HCT116 (cell line): ENCODE results near the gene ZYG11B. TPM values are rescaled to one million over a fixed set of nuclear protein-coding genes. Genes with fewer than 3 reads are reported as not detected.

Experiments
- ATAC-seq: fragments of 200-7000 bp; cut with Tn5 transposase; 2 replicates; pipeline ENCODE4 v1.9.1; 2020; ENCODE audit warnings: mild to moderate bottlenecking, moderate library complexity
- BruUV-seq: library from RNA; stranded (reverse); fragments of 400-500 nt; replicated peaks from 2 replicates; lab custom pipeline; 2021; lab: Mats Ljungman, UMichigan
- CTCF ChIA-PET: fragments of 300-600 bp; sonication (Branson Sonifier 250); formaldehyde crosslinking; loops from one replicate; lab custom pipeline; 2021; ENCODE audit warnings: antibody characterized with exemption; lab: Charles Lee
- POLR2A ChIA-PET: fragments of 300-600, 350-600 bp; sonication (Branson Sonifier 250); formaldehyde crosslinking; loops from one replicate; lab custom pipeline; 2021; ENCODE audit warnings: antibody characterized with exemption; lab: Charles Lee
- RAD21 ChIA-PET, 2 experiments: fragments of 300-600 bp; sonication (Branson Sonifier 250); formaldehyde crosslinking; loops; one replicate each; lab custom pipeline; 2023; ENCODE audit warnings: low total read pairs in 2 of 2; ENCODE audit not compliant: uncharacterized antibody in 2 of 2, unreplicated experiment in 2 of 2, low non-redundant PET in 1 of 2; lab: Charles Lee
- DNase-seq: peaks from one replicate; pipeline ENCODE4 v3.0.0-alpha.2; 2010; ENCODE audit warnings: low read depth, low spot score
- H2AFZ ChIP-seq: fragments of 200-600 bp; shearing (Covaris generic), sonication (generic); 2 replicates; pipeline ENCODE4 v1.6.1; 2017; ENCODE audit warnings: low read depth, mixed run types, mixed read lengths, antibody characterized with exemption, low read length; ENCODE audit not compliant: poor library complexity, severe bottlenecking
- H3K27ac ChIP-seq: 2 replicates; pipeline ENCODE4 v1.5.1; 2012; ENCODE audit warnings: low read depth, low read length
- H3K27me3 ChIP-seq: fragments of 200-600 bp; sonication (generic); 2 replicates; pipeline ENCODE4 v1.6.1; 2016; ENCODE audit warnings: mixed run types, low read length, mixed read lengths; ENCODE audit not compliant: insufficient read depth
- H3K36me3 ChIP-seq, 2 experiments: fragments of 200-500 bp in 1 of 2; fragments of 200-600 bp in 1 of 2; sonication (Bioruptor generic) in 1 of 2; sonication (generic) in 1 of 2; 2 replicates each; pipeline versions ENCODE4 v1.5.1 to v1.6.1; 2014 to 2016; ENCODE audit warnings: low read length in 2 of 2, inconsistent platforms in 1 of 2, mixed read lengths in 1 of 2, mixed run types in 1 of 2; ENCODE audit not compliant: insufficient read depth in 2 of 2, control insufficient read depth in 1 of 2
- H3K4me1 ChIP-seq, 2 experiments: fragments of 200-600 bp in 1 of 2; sonication (generic) in 1 of 2; 2 replicates each; pipeline versions ENCODE4 v1.5.1 to v1.6.1; 2012 to 2017; ENCODE audit warnings: low read length in 2 of 2, inconsistent platforms in 1 of 2, mild to moderate bottlenecking in 1 of 2, mixed read lengths in 1 of 2, mixed run types in 1 of 2, moderate library complexity in 1 of 2; ENCODE audit not compliant: insufficient read depth in 2 of 2, control insufficient read depth in 1 of 2
- H3K4me2 ChIP-seq: fragments of 200-600 bp; sonication (generic); 2 replicates; pipeline ENCODE4 v1.6.1; 2017; ENCODE audit warnings: mixed run types, low read length, mixed read lengths
- H3K4me3 ChIP-seq, 2 experiments: fragments of 200-600 bp in 1 of 2; sonication (generic) in 1 of 2; replicated peaks in 1 of 2; 2 replicates each; pipeline ENCODE4 v1.5.1; 2011 to 2016; ENCODE audit warnings: low read length in 2 of 2, control low read depth in 1 of 2, low read depth in 1 of 2, mild to moderate bottlenecking in 1 of 2, mixed read lengths in 1 of 2, mixed run types in 1 of 2
- H3K79me2 ChIP-seq: fragments of 200-600 bp; sonication (generic); 2 replicates; pipeline ENCODE4 v1.6.1; 2017; ENCODE audit warnings: mild to moderate bottlenecking, mixed run types, low read length, moderate library complexity, mixed read lengths; ENCODE audit not compliant: insufficient read depth
- H3K9ac ChIP-seq: fragments of 200-600 bp; sonication (generic); 2 replicates; pipeline ENCODE4 v1.6.1; 2016; ENCODE audit warnings: low read length, mixed read lengths
- H3K9me2 ChIP-seq: fragments of 200-600 bp; sonication (generic), shearing (Covaris generic); 2 replicates; pipeline ENCODE4 v1.6.1; 2017; ENCODE audit warnings: mixed run types, mild to moderate bottlenecking, moderate library complexity; ENCODE audit not compliant: insufficient read depth
- H3K9me3 ChIP-seq, 2 experiments: fragments of 200-500 bp in 1 of 2; fragments of 200-600 bp in 1 of 2; sonication (Bioruptor generic) in 1 of 2; sonication (generic) in 1 of 2; 2 replicates each; pipeline ENCODE4 v1.6.1; 2014 to 2017; ENCODE audit warnings: low read length in 2 of 2, mixed read lengths in 2 of 2, inconsistent platforms in 1 of 2, low read depth in 1 of 2, mild to moderate bottlenecking in 1 of 2, mixed run types in 1 of 2, moderate library complexity in 1 of 2; ENCODE audit not compliant: control insufficient read depth in 1 of 2, insufficient read depth in 1 of 2
- H4K20me1 ChIP-seq: fragments of 200-600 bp; sonication (generic), shearing (Covaris generic); 2 replicates; pipeline ENCODE4 v1.6.1; 2017; ENCODE audit warnings: mixed run types, mild to moderate bottlenecking, moderate library complexity; ENCODE audit not compliant: insufficient read depth
- CBX3 ChIP-seq: IDR thresholded peaks from 2 replicates; pipeline ENCODE4 v1.6.1; 2012; ENCODE audit warnings: low read depth
- CEBPB ChIP-seq: IDR thresholded peaks from 2 replicates; pipeline ENCODE4 v1.6.1; 2012; ENCODE audit warnings: low read depth
- POLR2AphosphoS5 ChIP-seq: IDR thresholded peaks from 2 replicates; pipeline ENCODE4 v1.6.1; 2011; ENCODE audit warnings: mild to moderate bottlenecking, low read depth, low read length, moderate library complexity
- SIN3A ChIP-seq: IDR thresholded peaks from 2 replicates; pipeline ENCODE4 v1.6.1; 2012; ENCODE audit warnings: low read depth
- SP1 ChIP-seq: IDR thresholded peaks from 2 replicates; pipeline ENCODE4 v1.6.1; 2012; ENCODE audit warnings: low read depth
- ZFX ChIP-seq: fragments of 450-650 bp; IDR thresholded peaks from 2 replicates; pipeline ENCODE4 v1.6.1; 2017
- intact Hi-C: fragments of 100-400 bp; cut with micrococcal nuclease; formaldehyde crosslinking; loops from 2 replicates; pipeline ENCODE4 v1.10.0; 2022
- total RNA-seq: library from RNA; stranded (reverse); gene quantifications from one replicate; pipeline ENCODE4 v1.2.1, GENCODE V29; 2021; ENCODE audit not compliant: unreplicated experiment
- TF ChIP-seq, protein P1 (sequence below), 3 experiments: fragments of 200-600 bp in 1 of 3; sonication (generic) in 1 of 3; IDR thresholded peaks in 2 of 3; conservative IDR thresholded peaks in 1 of 3; 2 replicates each; pipeline ENCODE4 v1.5.1; 2012 to 2017; ENCODE audit warnings: low read depth in 2 of 3, low read length in 2 of 3, antibody characterized with exemption in 1 of 3, borderline replicate concordance in 1 of 3, control low read depth in 1 of 3, mild to moderate bottlenecking in 1 of 3, mixed read lengths in 1 of 3, mixed run types in 1 of 3, moderate library complexity in 1 of 3; ENCODE audit not compliant: insufficient read depth in 1 of 3
- TF ChIP-seq, protein P2 (sequence below): IDR thresholded peaks from 2 replicates; pipeline ENCODE4 v1.6.1; 2012
- TF ChIP-seq, protein P3 (sequence below): IDR thresholded peaks from 2 replicates; pipeline ENCODE4 v1.6.1; 2012

Gene ZYG11B
- total RNA-seq, 1 experiment from 2014 or later = 20.7 TPM

DNA sequence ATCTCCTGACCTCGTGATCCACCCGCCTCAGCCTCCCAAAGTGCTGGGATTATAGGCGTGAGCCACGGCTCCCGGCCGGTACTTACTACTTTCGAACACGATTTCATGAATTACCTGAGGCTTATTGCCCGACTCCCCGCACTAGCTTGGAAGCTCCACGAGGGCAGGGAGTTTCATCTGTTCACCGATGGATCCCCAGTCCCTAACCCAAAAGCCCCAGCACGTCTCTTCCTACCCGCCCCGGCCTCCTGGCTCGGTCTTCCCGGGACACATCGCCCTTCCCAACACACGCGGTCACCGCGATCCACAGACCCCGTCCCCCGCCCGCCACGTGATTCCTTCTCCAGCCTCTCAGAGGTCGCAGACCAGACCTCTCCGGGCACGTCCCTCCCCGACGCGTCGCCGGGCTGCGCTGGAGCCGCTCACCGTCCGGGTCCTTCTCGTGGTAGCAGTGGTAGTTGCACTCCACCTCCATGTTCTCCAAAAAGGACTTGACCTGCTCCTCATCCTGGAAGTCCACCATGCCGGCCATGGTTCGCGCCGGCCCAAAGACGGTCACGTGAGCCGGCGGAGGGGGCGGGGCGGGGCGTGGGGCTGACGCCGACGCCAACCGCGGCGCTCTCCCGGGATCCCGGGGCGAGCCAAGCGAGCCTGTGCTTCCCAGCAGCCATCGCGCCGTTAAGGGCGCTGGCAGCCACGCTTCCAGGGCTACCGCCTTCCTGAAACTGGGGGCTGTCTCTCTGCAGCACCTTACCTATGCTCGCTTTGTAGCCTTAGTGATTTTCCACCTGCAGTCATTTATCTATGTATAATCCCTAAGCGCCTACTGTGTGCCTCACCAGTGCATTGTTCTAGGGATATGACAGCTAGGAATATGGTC is 28.2 kb upstream of the ZYG11B start, which contains the start of gene COA7 (continued):
- TF ChIP-seq, protein P1, sequence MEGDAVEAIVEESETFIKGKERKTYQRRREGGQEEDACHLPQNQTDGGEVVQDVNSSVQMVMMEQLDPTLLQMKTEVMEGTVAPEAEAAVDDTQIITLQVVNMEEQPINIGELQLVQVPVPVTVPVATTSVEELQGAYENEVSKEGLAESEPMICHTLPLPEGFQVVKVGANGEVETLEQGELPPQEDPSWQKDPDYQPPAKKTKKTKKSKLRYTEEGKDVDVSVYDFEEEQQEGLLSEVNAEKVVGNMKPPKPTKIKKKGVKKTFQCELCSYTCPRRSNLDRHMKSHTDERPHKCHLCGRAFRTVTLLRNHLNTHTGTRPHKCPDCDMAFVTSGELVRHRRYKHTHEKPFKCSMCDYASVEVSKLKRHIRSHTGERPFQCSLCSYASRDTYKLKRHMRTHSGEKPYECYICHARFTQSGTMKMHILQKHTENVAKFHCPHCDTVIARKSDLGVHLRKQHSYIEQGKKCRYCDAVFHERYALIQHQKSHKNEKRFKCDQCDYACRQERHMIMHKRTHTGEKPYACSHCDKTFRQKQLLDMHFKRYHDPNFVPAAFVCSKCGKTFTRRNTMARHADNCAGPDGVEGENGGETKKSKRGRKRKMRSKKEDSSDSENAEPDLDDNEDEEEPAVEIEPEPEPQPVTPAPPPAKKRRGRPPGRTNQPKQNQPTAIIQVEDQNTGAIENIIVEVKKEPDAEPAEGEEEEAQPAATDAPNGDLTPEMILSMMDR (IDR thresholded peaks at IDR 0.05 in 2 of 3, conservative IDR thresholded peaks at IDR 0.05 in 1 of 3; ENCODE audit: borderline replicate concordance in 1 of 3, insufficient read depth in 1 of 3, low read depth in 2 of 3, low read length in 2 of 3) = no peak
- TF ChIP-seq ZFX (0 out of 2 replicates have a peak, but pooled peaks have one; percentile 26), CEBPB (no peak)
- TF ChIP-seq, protein P2, sequence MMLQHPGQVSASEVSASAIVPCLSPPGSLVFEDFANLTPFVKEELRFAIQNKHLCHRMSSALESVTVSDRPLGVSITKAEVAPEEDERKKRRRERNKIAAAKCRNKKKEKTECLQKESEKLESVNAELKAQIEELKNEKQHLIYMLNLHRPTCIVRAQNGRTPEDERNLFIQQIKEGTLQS = no peak

DNA sequence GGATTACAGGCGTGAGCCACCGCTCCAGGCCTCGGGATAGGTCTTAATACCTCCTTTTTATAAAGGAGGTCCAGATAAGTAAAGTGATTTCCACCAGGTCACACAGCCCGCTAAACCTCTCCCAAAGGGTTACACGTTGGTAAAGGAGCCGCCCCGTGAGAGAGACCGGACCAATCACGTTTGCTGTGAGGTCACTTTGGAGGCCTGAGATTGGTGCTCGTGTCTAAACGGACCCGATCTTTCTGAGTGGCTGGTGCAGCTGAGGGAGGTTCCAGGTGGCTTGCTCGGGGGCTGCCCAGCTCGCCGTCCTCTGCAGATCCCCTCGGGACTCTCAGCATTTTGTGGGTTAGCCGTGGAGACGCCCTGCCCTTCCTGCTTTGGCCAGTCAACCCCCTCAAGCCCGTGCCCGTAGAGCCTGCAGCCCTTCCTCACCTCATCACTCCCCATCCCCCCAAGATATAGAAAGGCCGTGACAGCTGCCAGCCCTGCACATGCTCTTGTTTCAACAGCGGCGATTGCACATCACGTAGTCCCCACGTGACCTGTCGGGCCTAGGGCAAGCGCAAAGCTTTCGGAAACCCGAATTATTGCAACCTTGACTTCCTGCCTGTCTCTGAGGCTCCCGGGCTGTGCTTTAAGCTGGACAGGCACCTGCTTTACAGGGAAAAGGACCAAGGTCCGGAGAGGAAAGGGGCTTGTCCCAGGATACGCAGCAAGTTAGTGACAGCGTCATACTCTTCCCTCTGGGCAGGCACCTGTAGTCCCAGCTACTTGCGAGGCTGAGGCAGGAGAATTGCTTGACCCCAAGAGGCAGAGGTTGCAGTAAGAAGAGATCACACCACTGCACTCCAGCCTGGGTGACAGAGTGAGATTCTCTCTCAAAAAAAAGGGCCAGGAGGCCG is 23.1 kb upstream of the ZYG11B start:
- Histone ChIP-seq H2AFZ (no peak overlapping the region), H3K9me2 (no peaks in the 10 kb centered on the region), H3K27me3 (no peaks in the 10 kb centered on the region), H3K9ac (peak overlapping the region; percentile 11; the same call in 1 of the 2 replicates), H3K4me1 (peaks cover 11 to 38% of the 10 kb centered on the region in 2 experiments), H4K20me1 (no peaks in the 10 kb centered on the region), H3K27ac (peak overlapping the region; percentile 45), H3K4me2 (peak overlapping the region; percentile 65), H3K79me2 (peaks cover 5% of the 10 kb centered on the region; the same call in 1 of the 2 replicates), H3K9me3 (no peaks in the 10 kb centered on the region), H3K36me3 (no peaks in the 10 kb centered on the region), H3K4me3 (peak overlapping the region; percentile 33 to 40)
- intact Hi-C loops = loop anchor here (5.0 to 10.0 kb wide), 3 partner anchors 122 to 479 kb away; partner anchors contain the start of gene ECHDC2
- TF ChIP-seq CEBPB = no peak; the same call in 1 of the 2 replicates
- TF ChIP-seq ZFX = peak; percentile 21; the same call in 1 of the 2 replicates
- no peak for TF ChIP-seq SIN3A
- TF ChIP-seq, protein P3, sequence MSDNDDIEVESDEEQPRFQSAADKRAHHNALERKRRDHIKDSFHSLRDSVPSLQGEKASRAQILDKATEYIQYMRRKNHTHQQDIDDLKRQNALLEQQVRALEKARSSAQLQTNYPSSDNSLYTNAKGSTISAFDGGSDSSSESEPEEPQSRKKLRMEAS = peak; percentile 96
- TF ChIP-seq POLR2AphosphoS5 = 0 out of 2 replicates have a peak, but pooled peaks have one; percentile 22
- TF ChIP-seq SP1 = peak; percentile 45; the same call in 1 of the 2 replicates
- no peak for TF ChIP-seq CBX3
- ChIA-PET POLR2A (interaction anchor here (0.6 kb wide), 1 partner anchor 24 kb away, joined by 3 read pairs; the partner anchor contains the start of gene ZYG11B), RAD21 (no interaction called here), CTCF (no interaction called here)
- TSS peak; percentile 31 for BruUV-seq
- ATAC-seq = peak; percentile 79
- DNase-seq = peak; percentile 80
